Heart right ventricle (tissue), 16 donors: ENCODE measurements around the gene GRIK4. TPM values are rescaled to one million over a fixed set of nuclear protein-coding genes. Genes with fewer than 3 reads are reported as not detected.

Experiments
- ATAC-seq, 8 donors: fragments of 200-7000 bp; cut with Tn5 transposase; one replicate each; pipeline ENCODE4 v1.9.1; 2020; ENCODE audit warnings: mild to moderate bottlenecking in 8 of 8, moderate library complexity in 8 of 8, moderate number of reproducible peaks in 1 of 8
- DNase-seq, 2 donors: peaks; one replicate each; pipeline ENCODE4 v3.0.0-alpha.2; 2020
- H3K27ac ChIP-seq, 10 donors: fragments of 200-600 bp; sonication (generic) in 2 of 10; one replicate each; pipeline versions ENCODE4 v1.5.0 to v1.8.0; 2020 to 2022; ENCODE audit warnings: mild to moderate bottlenecking in 3 of 10
- H3K27me3 ChIP-seq, 7 donors: fragments of 200-600 bp; one replicate each; pipeline ENCODE4 v1.8.0; 2021 to 2022; ENCODE audit warnings: mild to moderate bottlenecking in 2 of 7
- H3K36me3 ChIP-seq, 9 donors: fragments of 200-600 bp; sonication (generic) in 1 of 9; one replicate each; pipeline versions ENCODE4 v1.5.0 to v1.8.0; 2020 to 2022; ENCODE audit warnings: mild to moderate bottlenecking in 2 of 9
- H3K4me1 ChIP-seq, 9 donors: fragments of 200-600 bp; sonication (generic) in 1 of 9; one replicate each; pipeline versions ENCODE4 v1.5.0 to v1.8.0; 2020 to 2022; ENCODE audit warnings: mild to moderate bottlenecking in 4 of 9
- H3K4me3 ChIP-seq, 10 donors: fragments of 200-600 bp; sonication (generic) in 2 of 10; one replicate each; pipeline versions ENCODE4 v1.5.0 to v1.8.0; 2020 to 2022; ENCODE audit warnings: mild to moderate bottlenecking in 7 of 10, moderate library complexity in 2 of 10
- H3K9me3 ChIP-seq, 11 donors: fragments of 200-600 bp in 10 of 11; sonication (generic) in 2 of 11; one replicate each; pipeline versions ENCODE4 v1.5.0 to v1.8.0; 2013 to 2022; ENCODE audit warnings: mild to moderate bottlenecking in 2 of 11, control low read depth in 1 of 11, moderate library complexity in 1 of 11
- CTCF ChIP-seq, 9 donors: fragments of 200-600 bp; sonication (generic) in 2 of 9; IDR thresholded peaks; one replicate each; pipeline versions ENCODE4 v1.5.0 to v1.8.0; 2021 to 2022; ENCODE audit warnings: antibody characterized with exemption in 9 of 9, mild to moderate bottlenecking in 5 of 9, moderate library complexity in 1 of 9
- WGBS, 2 donors: extraction: QIAGEN DNeasy Blood & Tissue Kit; methylation state at CpG; one replicate each; pipeline ENCODE4 v1.1.7; 2013; ENCODE audit warnings: inconsistent platforms in 1 of 2; 5-methylcytosine and 5-hydroxymethylcytosine counted together
- intact Hi-C, 10 donors: fragments of 100-400 bp; cut with DNase I; formaldehyde crosslinking; loops; one replicate each; pipeline versions ENCODE4 v1.11.1 to v1.14.2; 2022
- polyA plus RNA-seq, 2 donors: library from polyadenylated mRNA; stranded (reverse); fragments of 200-250 nt; gene quantifications; one replicate each; pipeline ENCODE4 v1.2.3, GENCODE V29; 2013
- total RNA-seq, 10 donors: library from RNA; stranded (reverse); fragmentation: NEBNext Ultra II Directional in 3 of 10; extraction: Animal tissue kit (Norgen Biotek cat#: 25700) in 3 of 10; gene quantifications; one replicate each; pipeline versions ENCODE4 v1.2.1 to v1.2.4, GENCODE V29; 2021 to 2023
- donor health status: Arrhythmogenic right ventricular cardiomyopathy.
- donor health status: ischemic (EF 13 %, LVEDD 7.1; RV severe dilation, severe dysfunction).
- donor health status: healthy with polysubstance abuse.
- donor health status: DM: no; HTN: yes; CAD: no.
- donor health status: DM: no; HTN: no; CAD: no.
- donor health status: ischemic (EF 25% LVEDD 6.9; RV normal size, moderate dysfunction).
- donor health status: ischemic (EF 25% LVEDD 5.7; RV mildly dilated, moderate dysfunction).
- donor health status: healthy.
- donor health status: DM: yes; HTN: yes; CAD: no.
- donor health status: Ischemic cardiomyopathy.
- donor health status: ischemic (EF 35%, LVEDD 5.7; RV mildly dilated, moderate dysfunction).
- donor health status: nonischemic (EF 11% LVEDD 7.7; RV severe dilation, severe dysfunction).
- donor health status: DM: yes; HTN: yes; CAD: no.
- donor health status: PGD.
- donor health status: ischemic (EF 29% LVEDD 5.4; RV normal size, mild dysfunction).
- donor health status: nonischemic (EF 23%, LVEDD 6.1; RV moderate dilation, normal function).

Gene GRIK4
- total and polyA plus RNA-seq, 12 donors, result 0.01 to 0.85 (median 0.37) TPM; not detected in 6

GRCh38 chr11:120995184-120995583 lies 483.6 kb downstream of the GRIK4 start:
- intact Hi-C loops, result loop anchor here in 1 of 10 donors (5.0 kb wide), 1 partner anchor 148 kb away; no protein-coding TSS in a partner anchor
- Histone ChIP-seq H3K9me3 (no peaks in the 10 kb centered on the region), H3K27ac (no peak overlapping the region), H3K4me1 (no peaks in the 10 kb centered on the region), H3K27me3 (peaks cover 0 to 49% (median 11%) of the 10 kb centered on the region in 7 donors), H3K4me3 (no peak overlapping the region), H3K36me3 (no peaks in the 10 kb centered on the region)
- TF ChIP-seq CTCF (IDR thresholded peaks at IDR 0.05), result no peak
- ATAC-seq (no peak), DNase-seq (no peak)
- 91 to 93% methylated on average over 2 of the region's 2 CpGs for WGBS, 2 donors

- Histone ChIP-seq H3K27ac (no peak overlapping the region), H3K27me3 (peaks cover 0 to 33% (median 11%) of the 10 kb centered on the region in 7 donors), H3K9me3 (no peaks in the 10 kb centered on the region), H3K4me1 (no peaks in the 10 kb centered on the region), H3K4me3 (no peak overlapping the region), H3K36me3 (no peaks in the 10 kb centered on the region)
- 91 to 94% methylated on average over 5 of the region's 5 CpGs for WGBS, 2 donors
- intact Hi-C loops, result loop anchor here in 1 of 10 donors (5.0 kb wide), 1 partner anchor 150 kb away; no protein-coding TSS in a partner anchor
- ATAC-seq (no peak), DNase-seq (no peak)
- TF ChIP-seq CTCF (IDR thresholded peaks at IDR 0.05), result no peak
Measured at GRCh38 chr11:120996973-120997372, 485.4 kb downstream of the GRIK4 start.

GRCh38 chr11:120998581-120998980 lies 487.0 kb downstream of the GRIK4 start:
- H3K36me3 ChIP-seq, result no peaks in the 10 kb centered on the region
- no peak for TF ChIP-seq CTCF (IDR thresholded peaks at IDR 0.05)
- H3K9me3 ChIP-seq, result no peaks in the 10 kb centered on the region
- DNase-seq (no peak), ATAC-seq (no peak)
- no peak overlapping the region for H3K4me3 ChIP-seq
- intact Hi-C loops, result loop anchor here in 1 of 10 donors (5.0 kb wide), 1 partner anchor 151 kb away; no protein-coding TSS in a partner anchor
- no peak overlapping the region for H3K27ac ChIP-seq
- WGBS, 2 donors, result 95 to 100% methylated on average over 1 of the region's 1 CpG
- no peaks in the 10 kb centered on the region for H3K4me1 ChIP-seq
- peaks cover 0 to 30% (median 7%) of the 10 kb centered on the region in 7 donors for H3K27me3 ChIP-seq

GRCh38 chr11:121004206-121004840 lies 492.8 kb downstream of the GRIK4 start:
- no peak for TF ChIP-seq CTCF (IDR thresholded peaks at IDR 0.05)
- WGBS, 2 donors, result 43 to 56% methylated on average over 4 of the region's 4 CpGs
- no peak for DNase-seq

More at GRCh38 chr11:121004206-121004840, 492.8 kb downstream of the GRIK4 start:
- no peak for ATAC-seq
- Histone ChIP-seq H3K36me3 (no peaks in the 10 kb centered on the region), H3K4me1 (no peaks in the 10 kb centered on the region), H3K27ac (no peak overlapping the region), H3K4me3 (no peak overlapping the region), H3K9me3 (peaks cover 0 to 6% (median 0%) of the 10 kb centered on the region in 11 donors), H3K27me3 (peaks cover 0 to 15% (median 0%) of the 10 kb centered on the region in 7 donors)
- intact Hi-C loops, result no loop called here
